CD4-positive, alpha-beta T cell treated with Interferon alpha-2 for 1 hour (primary cell): ENCODE measurements around the gene CD52.

Experiments
- DNase-seq, 2 donors: peaks; one replicate each; pipeline ENCODE4 v3.0.0-alpha.2; 2020 to 2022

Gene CD52

GRCh38 chr1:26317612-26318337, at the start of gene CD52:
TSS of gene CD52 (plus strand) at chr1:26317958. CDS start at chr1:26318018, 60 bp downstream.
- DNase-seq: peak; percentile 72 to 84

DNA sequence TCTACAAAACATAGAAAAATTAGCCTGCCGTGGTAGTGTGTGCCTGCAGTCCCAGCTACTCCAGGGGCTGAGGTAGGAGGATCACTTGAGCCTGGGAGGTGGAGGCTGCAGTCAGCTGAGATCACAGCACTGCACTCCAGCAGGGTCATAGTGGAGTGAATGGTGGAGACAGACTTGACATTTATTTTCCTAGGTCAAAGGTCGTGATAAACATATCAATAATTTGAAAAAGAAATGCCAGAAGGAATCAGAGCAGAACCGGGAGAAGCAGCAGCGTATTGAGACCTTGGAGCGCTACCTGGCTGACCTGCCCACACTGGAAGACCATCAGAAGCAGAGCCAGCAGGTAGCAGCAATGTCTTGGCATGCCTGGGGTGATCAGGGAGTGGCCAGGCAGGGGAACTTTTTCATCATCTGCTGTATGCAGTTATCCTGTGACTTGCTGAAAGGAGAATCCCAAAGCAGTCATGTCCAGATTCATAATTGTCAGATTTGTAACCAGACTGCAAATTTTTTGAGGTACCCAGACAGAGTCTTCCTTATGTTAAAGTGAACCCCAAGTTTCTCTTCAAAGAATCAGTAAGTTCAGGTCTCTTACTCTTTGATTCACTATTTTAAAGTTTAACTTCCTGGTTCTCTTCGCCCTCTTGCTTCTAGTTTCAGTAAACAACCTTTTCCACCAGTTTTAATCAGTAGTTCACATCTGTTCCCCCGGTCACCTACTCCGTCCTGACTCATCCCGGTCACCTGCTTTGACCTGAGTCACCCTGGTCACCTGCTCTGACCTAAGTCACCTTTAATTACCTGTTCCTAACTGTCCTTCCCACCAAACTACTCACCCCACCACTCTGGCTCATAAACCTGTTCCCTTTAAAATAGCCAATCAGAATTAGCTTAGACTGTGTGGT, 49.2 kb upstream of the CD52 start:
- no peak for DNase-seq

DNA sequence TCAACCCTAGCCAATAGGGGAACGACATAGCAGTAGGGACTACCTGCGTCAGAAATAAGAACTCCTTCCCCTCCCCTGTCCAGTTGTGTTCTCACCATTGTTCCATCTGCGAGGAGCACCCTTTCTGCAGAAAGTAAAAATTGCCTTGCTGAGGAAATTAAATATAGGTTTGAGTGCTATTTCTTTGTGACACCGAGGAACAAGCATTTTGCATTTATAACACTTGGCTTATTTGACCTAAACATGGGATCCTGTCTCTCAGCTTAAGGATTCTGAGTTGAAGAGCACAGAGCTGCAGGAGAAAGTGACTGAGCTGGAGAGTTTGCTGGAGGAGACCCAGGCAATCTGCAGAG, 48.6 kb upstream of the CD52 start:
- DNase-seq: no peak

GRCh38 chr1:26274801-26275425, 42.8 kb upstream of the CD52 start:
- peak in 1 of 2 donors; percentile 54 for DNase-seq

GRCh38 chr1:26275580-26276431, 42.0 kb upstream of the CD52 start:
- peak; percentile 77 to 82 for DNase-seq

GRCh38 chr1:26276432-26276838, 41.3 kb upstream of the CD52 start:
- DNase-seq: no peak

- no peak for DNase-seq
Measured at GRCh38 chr1:26277261-26277661, 40.5 kb upstream of the CD52 start.

DNA sequence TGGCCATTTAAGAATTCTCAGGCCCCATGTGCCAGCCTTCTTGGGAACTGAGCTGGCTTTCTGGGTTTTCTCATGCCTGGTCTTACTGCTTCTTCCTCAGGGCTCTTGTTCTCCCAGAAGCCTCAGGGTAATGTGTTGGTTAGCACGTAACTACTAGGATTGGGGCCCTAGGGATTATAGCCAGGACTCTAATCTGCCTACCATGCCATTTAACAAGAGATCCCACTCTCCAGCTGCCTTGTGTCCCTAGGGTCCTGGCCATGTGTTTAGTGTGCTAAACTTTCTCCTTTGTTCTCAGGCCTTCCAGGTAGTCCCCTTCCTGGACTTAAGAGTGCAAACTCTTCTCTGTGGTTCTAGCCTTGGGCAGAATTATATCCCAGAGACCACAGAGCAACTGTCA, 40.0 kb upstream of the CD52 start:
- no peak for DNase-seq

DNA sequence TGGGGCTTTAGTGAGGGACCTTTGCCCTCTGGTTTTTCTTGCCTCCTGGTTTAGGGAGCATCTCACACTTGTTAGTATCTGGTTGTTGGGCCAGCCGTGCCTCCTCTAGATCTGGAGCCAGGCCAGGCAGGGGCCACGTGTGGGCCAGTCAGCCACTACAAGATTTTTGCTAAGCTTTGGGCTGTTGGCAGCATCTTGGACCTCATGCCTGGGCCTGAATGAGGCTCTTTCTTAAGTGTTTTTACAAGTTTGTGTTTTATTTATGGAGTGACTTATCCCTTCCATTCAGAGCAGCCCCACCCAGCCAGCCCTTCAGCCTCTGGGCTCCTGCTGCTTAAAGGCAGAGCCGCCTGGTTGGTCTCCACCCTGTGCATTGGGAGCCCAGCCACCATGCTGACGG, 39.5 kb upstream of the CD52 start:
- no peak for DNase-seq

- DNase-seq: peak; percentile 46 to 48
Measured at GRCh38 chr1:26278724-26279455, 38.9 kb upstream of the CD52 start.

GRCh38 chr1:26279456-26280332, 38.1 kb upstream of the CD52 start, which contains the start of gene SH3BGRL3:
TSS of gene SH3BGRL3 (plus strand) at chr1:26280086. CDS start at chr1:26280156, 70 bp downstream.
- peak; percentile 78 to 86 for DNase-seq

- DNase-seq: no peak
Measured at GRCh38 chr1:26280333-26281042, 37.3 kb upstream of the CD52 start.

DNA sequence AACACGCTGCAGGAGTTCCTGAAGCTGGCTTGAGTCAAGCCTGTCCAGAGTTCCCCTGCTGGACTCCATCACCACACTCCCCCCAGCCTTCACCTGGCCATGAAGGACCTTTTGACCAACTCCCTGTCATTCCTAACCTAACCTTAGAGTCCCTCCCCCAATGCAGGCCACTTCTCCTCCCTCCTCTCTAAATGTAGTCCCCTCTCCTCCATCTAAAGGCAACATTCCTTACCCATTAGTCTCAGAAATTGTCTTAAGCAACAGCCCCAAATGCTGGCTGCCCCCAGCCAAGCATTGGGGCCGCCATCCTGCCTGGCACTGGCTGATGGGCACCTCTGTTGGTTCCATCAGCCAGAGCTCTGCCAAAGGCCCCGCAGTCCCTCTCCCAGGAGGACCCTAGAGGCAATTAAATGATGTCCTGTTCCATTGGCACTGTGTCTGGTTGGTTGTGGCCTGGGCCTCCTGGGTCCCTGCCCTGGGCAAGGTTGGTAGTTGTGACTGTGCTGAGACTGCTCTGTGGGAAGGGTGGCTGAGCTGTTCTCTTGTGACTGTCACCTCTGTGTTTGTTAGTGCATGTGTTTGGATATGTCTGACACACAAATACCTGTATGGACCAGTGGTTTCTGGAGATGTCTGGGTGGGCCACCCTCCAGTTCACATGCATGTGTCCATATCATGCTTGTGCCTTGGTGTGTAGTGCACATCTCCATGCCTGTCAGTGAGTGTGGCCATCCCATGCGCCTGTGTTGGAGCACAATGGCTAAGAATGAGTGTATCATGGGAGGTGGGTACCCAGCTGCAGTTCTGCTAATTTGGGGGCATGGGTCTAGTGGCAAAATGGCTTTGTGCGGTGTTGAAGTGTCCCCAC, 36.4 kb upstream of the CD52 start:
- DNase-seq: no peak

- no peak for DNase-seq
Measured at GRCh38 chr1:26281971-26282370, 35.8 kb upstream of the CD52 start.

DNA sequence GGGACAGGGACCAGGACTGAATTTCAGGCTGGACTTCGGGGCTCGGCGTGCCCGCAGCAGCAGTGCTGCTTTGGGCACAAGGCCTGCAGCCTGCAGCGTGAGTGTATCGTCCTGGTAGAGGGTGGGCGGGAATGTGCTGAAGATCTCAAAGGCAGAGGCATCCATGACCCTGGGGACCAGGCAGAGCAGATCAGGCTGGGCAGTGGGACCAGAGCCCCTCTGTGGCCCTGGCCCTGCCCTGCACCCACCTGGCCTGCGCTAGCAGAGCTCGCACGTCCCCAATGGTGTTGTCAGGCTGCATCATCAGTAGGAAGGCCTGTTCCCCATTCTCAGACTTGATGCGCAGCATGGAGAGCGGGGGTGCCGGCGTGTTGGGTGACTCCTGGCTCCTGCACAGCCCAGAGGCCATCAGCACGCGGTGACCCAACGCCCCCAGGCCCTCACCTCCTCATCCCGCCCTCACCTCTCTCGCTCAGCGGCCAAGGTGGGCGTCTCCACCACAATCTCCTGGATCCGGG, 35.3 kb upstream of the CD52 start:
- no peak for DNase-seq

DNA sequence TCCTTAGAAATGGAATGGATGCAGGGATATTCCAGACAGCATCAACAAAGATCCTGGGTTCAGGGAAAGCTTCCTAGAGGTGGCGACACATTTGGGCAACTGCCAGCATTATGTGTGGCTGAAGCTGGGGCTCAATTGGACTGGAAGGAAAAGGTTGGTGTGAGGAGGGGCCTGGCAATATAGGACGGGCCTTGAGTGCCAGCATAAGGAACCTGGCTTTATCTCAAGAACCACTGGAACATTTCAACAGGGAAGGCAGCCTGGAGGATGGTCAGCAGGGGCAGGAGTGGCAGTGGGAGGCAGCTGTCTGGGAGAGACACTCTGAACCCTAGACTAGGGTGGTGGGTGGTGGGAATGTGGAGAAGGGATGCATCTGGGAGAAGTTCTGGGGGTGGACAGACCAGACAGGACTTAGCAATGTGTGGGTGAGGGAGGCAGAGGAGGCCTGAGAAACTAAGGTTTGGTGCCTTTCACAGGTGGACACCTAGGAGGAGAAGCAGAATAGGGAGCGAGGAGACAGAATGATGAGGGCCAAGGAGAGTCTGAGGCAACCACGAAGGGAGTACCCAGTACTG, 34.4 kb upstream of the CD52 start:
- no peak for DNase-seq

GRCh38 chr1:26283871-26284596, 33.7 kb upstream of the CD52 start:
- DNase-seq: no peak
